OCI-LY7 (cell line): ENCODE results near the gene ZNF70. TPM values are rescaled to one million over a fixed set of nuclear protein-coding genes. Genes with fewer than 3 reads are reported as not detected.

Experiments
- BruUV-seq: library from RNA; stranded (reverse); fragments of 400-500 nt; replicated peaks from 2 replicates; lab custom pipeline; 2021; lab: Mats Ljungman, UMichigan
- CTCF ChIA-PET: fragments of 300-600 bp; sonication (Branson Sonifier 250); formaldehyde crosslinking; loops from one replicate; lab custom pipeline; 2022; ENCODE audit warnings: antibody characterized with exemption; ENCODE audit not compliant: unreplicated experiment; lab: Charles Lee
- POLR2A ChIA-PET: fragments of 300-600 bp; sonication (Branson Sonifier 250); formaldehyde crosslinking; loops from one replicate; lab custom pipeline; 2022; ENCODE audit warnings: antibody characterized with exemption; lab: Charles Lee
- DNase-seq: peaks from one replicate; pipeline ENCODE4 v3.0.0-alpha.2; 2015; ENCODE audit warnings: low spot score
- H2AFZ ChIP-seq: fragments of 200-600 bp; sonication (generic), shearing (Covaris generic); 2 replicates; pipeline ENCODE4 v1.6.1; 2014; ENCODE audit warnings: mild to moderate bottlenecking, antibody characterized with exemption, low read length, moderate library complexity
- H3K27ac ChIP-seq: fragments of 200-600 bp; sonication (generic); 2 replicates; pipeline ENCODE4 v1.5.1; 2014; ENCODE audit warnings: mixed run types, low read depth, mild to moderate bottlenecking, moderate library complexity, low read length, inconsistent platforms; ENCODE audit not compliant: poor library complexity, severe bottlenecking
- H3K36me3 ChIP-seq: fragments of 200-600 bp; sonication (generic); 2 replicates; pipeline ENCODE4 v1.6.1; 2014; ENCODE audit warnings: mild to moderate bottlenecking, antibody characterized with exemption, low read length, moderate library complexity, mixed read lengths; ENCODE audit not compliant: insufficient read depth
- H3K4me1 ChIP-seq: fragments of 200-600 bp; sonication (generic); 2 replicates; pipeline ENCODE4 v1.5.1; 2014; ENCODE audit warnings: mild to moderate bottlenecking, low read length; ENCODE audit not compliant: insufficient read depth, poor library complexity, severe bottlenecking
- H3K4me2 ChIP-seq: fragments of 200-600 bp; sonication (generic); 2 replicates; pipeline ENCODE4 v1.6.1; 2014; ENCODE audit warnings: mild to moderate bottlenecking, low read length
- H3K4me3 ChIP-seq: fragments of 200-600 bp; sonication (generic); 2 replicates; pipeline ENCODE4 v1.5.1; 2014; ENCODE audit warnings: mild to moderate bottlenecking, low read depth, low read length; ENCODE audit not compliant: poor library complexity, severe bottlenecking
- H3K79me2 ChIP-seq: fragments of 200-600 bp; sonication (generic); 2 replicates; pipeline ENCODE4 v1.6.1; 2016; ENCODE audit warnings: low read depth, mild to moderate bottlenecking, low read length, moderate library complexity, mixed read lengths; ENCODE audit not compliant: insufficient read depth
- H3K9me2 ChIP-seq: fragments of 200-600 bp; sonication (generic); 2 replicates; pipeline ENCODE4 v1.6.1; 2016; ENCODE audit warnings: mild to moderate bottlenecking, low read length, mixed read lengths; ENCODE audit not compliant: insufficient read depth
- H3K9me3 ChIP-seq: fragments of 200-600 bp; sonication (generic); 2 replicates; pipeline ENCODE4 v1.6.1; 2014; ENCODE audit warnings: mild to moderate bottlenecking, mixed run types, low read length, mixed read lengths
- H4K20me1 ChIP-seq: fragments of 200-600 bp; sonication (generic); 2 replicates; pipeline ENCODE4 v1.6.1; 2014; ENCODE audit warnings: mild to moderate bottlenecking, antibody characterized with exemption, low read length, moderate library complexity, mixed read lengths; ENCODE audit not compliant: insufficient read depth
- CTCF ChIP-seq: fragments of 200-600 bp; sonication (generic); conservative IDR thresholded peaks from 2 replicates; pipeline ENCODE4 v1.5.1; 2014; ENCODE audit warnings: mild to moderate bottlenecking, antibody characterized with exemption, low read length, moderate library complexity, mixed read lengths
- EZH2phosphoT487 ChIP-seq: fragments of 200-600 bp; sonication (generic); IDR thresholded peaks from 2 replicates; pipeline ENCODE4 v1.6.1; 2018; ENCODE audit warnings: low read depth, borderline replicate concordance, mild to moderate bottlenecking, mixed run types, antibody characterized with exemption, low read length, moderate library complexity, mixed read lengths
- intact Hi-C: fragments of 100-400 bp; cut with micrococcal nuclease; formaldehyde crosslinking; loops from one replicate; pipeline ENCODE4 v1.10.0; 2022; ENCODE audit not compliant: unreplicated experiment
- total RNA-seq, 2 experiments: library from RNA; depleted of rRNA in 1 of 2; stranded (reverse); fragments of >200 nt in 1 of 2; shearing (Covaris generic) in 1 of 2; gene quantifications; 2 replicates each; pipeline ENCODE4 v1.2.3, GENCODE V29; 2014 to 2022

Gene ZNF70
- total RNA-seq, 2 experiments from 2014 or later = 6.0 to 8.4 TPM

GRCh38 chr22:23692598-23693291 lies 58.2 kb downstream of the ZNF70 start:
- TF ChIP-seq CTCF = no peak
- TF ChIP-seq EZH2phosphoT487 = no peak
- Histone ChIP-seq H3K9me2 (no peaks in the 10 kb centered on the region), H3K4me1 (peaks cover 19% of the 10 kb centered on the region), H3K36me3 (peaks cover 23% of the 10 kb centered on the region), H3K4me2 (no peak overlapping the region), H3K79me2 (no peaks in the 10 kb centered on the region), H3K4me3 (no peak overlapping the region), H3K9me3 (no peaks in the 10 kb centered on the region), H3K27ac (no peak overlapping the region), H2AFZ (no peak overlapping the region), H4K20me1 (no peaks in the 10 kb centered on the region)
- intact Hi-C loops = no loop called here
- CTCF ChIA-PET = no interaction called here
- DNase-seq = no peak
- POLR2A ChIA-PET = no interaction called here
- no TSS peak for BruUV-seq

GRCh38 chr22:23691748-23692423 lies 59.0 kb downstream of the ZNF70 start:
- CTCF ChIA-PET = no interaction called here
- TF ChIP-seq CTCF (no peak), EZH2phosphoT487 (no peak)
- Histone ChIP-seq H3K9me3 (no peaks in the 10 kb centered on the region), H2AFZ (no peak overlapping the region), H3K4me2 (no peak overlapping the region), H3K4me1 (peaks cover 14% of the 10 kb centered on the region), H3K27ac (no peak overlapping the region), H3K79me2 (no peaks in the 10 kb centered on the region), H3K36me3 (peaks cover 23% of the 10 kb centered on the region), H4K20me1 (no peaks in the 10 kb centered on the region), H3K4me3 (no peak overlapping the region), H3K9me2 (no peaks in the 10 kb centered on the region)
- no peak for DNase-seq
- intact Hi-C loops = no loop called here
- no TSS peak for BruUV-seq
- POLR2A ChIA-PET = no interaction called here

DNA sequence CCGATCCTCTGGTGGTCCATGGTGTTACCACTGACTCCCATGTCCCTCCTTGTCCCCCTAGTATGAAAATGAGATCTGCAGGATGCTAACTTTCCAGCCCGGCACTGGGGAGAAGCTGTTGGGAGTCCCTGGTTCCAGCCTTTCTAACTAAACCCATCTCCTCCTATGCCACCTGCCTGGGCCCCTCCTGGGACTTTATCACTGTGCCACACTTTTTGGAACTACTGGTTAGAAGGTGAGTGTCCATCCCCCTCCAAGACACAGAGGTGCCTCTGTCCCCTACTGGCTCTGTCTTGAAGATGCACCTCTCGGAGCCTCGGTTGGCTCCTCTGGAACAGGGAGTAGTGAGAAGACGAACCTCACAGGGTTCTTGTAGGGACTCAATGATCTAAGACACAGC lies 60.2 kb downstream of the ZNF70 start, which contains the start of gene RGL4:
Gene RGL4 (plus strand): TSS at position 301 of the 400 bp plus-strand sequence. CDS start 1,018 bp downstream, outside the sequence.
- Histone ChIP-seq H3K79me2 (no peaks in the 10 kb centered on the region), H3K4me2 (no peak within 1 kb of the TSS), H3K36me3 (peaks cover 23% of the 10 kb centered on the region), H2AFZ (no peak within 1 kb of the TSS), H3K9me3 (no peaks in the 10 kb centered on the region), H3K4me3 (no peak within 1 kb of the TSS), H3K27ac (no peak within 1 kb of the TSS), H3K4me1 (peaks cover 3% of the 10 kb centered on the region), H3K9me2 (no peaks in the 10 kb centered on the region), H4K20me1 (no peaks in the 10 kb centered on the region)
- no peak for DNase-seq
- intact Hi-C loops = no loop called here
- CTCF ChIA-PET = interaction anchor here (0.5 kb wide), 1 partner anchor 167 kb away, joined by 7 read pairs; the partner anchor contains the start of gene SLC2A11
- BruUV-seq = TSS peak; percentile 28
- TF ChIP-seq CTCF = no peak
- no peak for TF ChIP-seq EZH2phosphoT487
- POLR2A ChIA-PET = no interaction called here
